Liver (tissue), 9 donors: ENCODE data around the gene ITIH5. TPM values are rescaled to one million over a fixed set of nuclear protein-coding genes. Genes with fewer than 3 reads are reported as not detected.

Experiments used
- DNase-seq: peaks from one replicate; pipeline ENCODE4 v3.0.0-alpha.2; 2017; ENCODE audit warnings: low spot score
- H3K27ac ChIP-seq, 2 donors: one replicate each; pipeline ENCODE4 v1.7.0; 2013; ENCODE audit warnings: inconsistent platforms in 2 of 2, low read length in 2 of 2, control low read depth in 1 of 2, low read depth in 1 of 2, mild to moderate bottlenecking in 1 of 2
- H3K27me3 ChIP-seq, 4 donors: one replicate each; pipeline versions ENCODE4 v1.6.1 to v1.7.0; 2013; ENCODE audit warnings: low read length in 3 of 4, inconsistent platforms in 1 of 4, mild to moderate bottlenecking in 1 of 4, moderate library complexity in 1 of 4; ENCODE audit not compliant: control insufficient read depth in 4 of 4, insufficient read depth in 4 of 4
- H3K36me3 ChIP-seq, 4 donors: one replicate each; pipeline versions ENCODE4 v1.6.1 to v1.7.0; 2013; ENCODE audit warnings: low read length in 3 of 4, mild to moderate bottlenecking in 3 of 4, low read depth in 1 of 4, moderate library complexity in 1 of 4; ENCODE audit not compliant: control insufficient read depth in 4 of 4, insufficient read depth in 3 of 4
- H3K4me1 ChIP-seq, 4 donors: one replicate each; pipeline versions ENCODE4 v1.6.1 to v1.7.0; 2013; ENCODE audit warnings: low read length in 3 of 4, mild to moderate bottlenecking in 3 of 4, moderate library complexity in 1 of 4; ENCODE audit not compliant: control insufficient read depth in 4 of 4, insufficient read depth in 4 of 4
- H3K4me3 ChIP-seq, 3 donors: one replicate each; pipeline versions ENCODE4 v1.6.1 to v1.7.0; 2013; ENCODE audit warnings: low read length in 3 of 3, control low read depth in 1 of 3, low read depth in 1 of 3, mild to moderate bottlenecking in 1 of 3
- H3K9ac ChIP-seq, 2 donors: one replicate each; pipeline ENCODE4 v1.7.0; 2013; ENCODE audit warnings: low read length in 2 of 2, mild to moderate bottlenecking in 2 of 2, moderate library complexity in 2 of 2, control low read depth in 1 of 2, low read depth in 1 of 2
- H3K9me3 ChIP-seq, 4 donors: one replicate each; pipeline versions ENCODE4 v1.6.1 to v1.7.0; 2013; ENCODE audit warnings: low read length in 3 of 4; ENCODE audit not compliant: control insufficient read depth in 4 of 4
- ATF3 ChIP-seq: IDR thresholded peaks from 2 replicates; pipeline ENCODE4 v1.6.1; 2016; ENCODE audit warnings: antibody characterized with exemption
- CTCF ChIP-seq: fragments of 150-350 bp; IDR thresholded peaks from 2 replicates; pipeline ENCODE4 v1.5.1; 2017; ENCODE audit warnings: improper control_type of control experiment, low read depth, low read length; ENCODE audit not compliant: missing input control
- EGR1 ChIP-seq, 2 donors: IDR thresholded peaks; 2 replicates each; pipeline ENCODE4 v1.6.1; 2016 to 2018; ENCODE audit warnings: antibody characterized with exemption in 2 of 2, low read depth in 2 of 2
- FOXA1 ChIP-seq: IDR thresholded peaks from 2 replicates; pipeline ENCODE4 v1.6.1; 2016; ENCODE audit warnings: antibody characterized with exemption
- FOXA2 ChIP-seq: IDR thresholded peaks from 2 replicates; pipeline ENCODE4 v1.6.1; 2016; ENCODE audit warnings: antibody characterized with exemption
- GABPA ChIP-seq, 2 donors: IDR thresholded peaks in 1 of 2; conservative IDR thresholded peaks in 1 of 2; 2 replicates each; pipeline ENCODE4 v1.6.1; 2016; ENCODE audit warnings: antibody characterized with exemption in 2 of 2, mild to moderate bottlenecking in 1 of 2, moderate library complexity in 1 of 2
- HNF4A ChIP-seq, 2 donors: conservative IDR thresholded peaks; 2 replicates each; pipeline ENCODE4 v1.6.1; 2016; ENCODE audit warnings: antibody characterized with exemption in 2 of 2, mild to moderate bottlenecking in 2 of 2
- HNF4G ChIP-seq: IDR thresholded peaks from 2 replicates; pipeline ENCODE4 v1.6.1; 2016; ENCODE audit warnings: antibody characterized with exemption
- JUND ChIP-seq, 2 donors: IDR thresholded peaks; 2 replicates each; pipeline ENCODE4 v1.6.1; 2016; ENCODE audit warnings: antibody characterized with exemption in 2 of 2
- MAX ChIP-seq: IDR thresholded peaks from 2 replicates; pipeline ENCODE4 v1.6.1; 2016; ENCODE audit warnings: antibody characterized with exemption
- NR2F2 ChIP-seq: IDR thresholded peaks from 2 replicates; pipeline ENCODE4 v1.6.1; 2016; ENCODE audit warnings: antibody characterized with exemption
- RAD21 ChIP-seq, 2 donors: IDR thresholded peaks; 2 replicates each; pipeline ENCODE4 v1.6.1; 2016; ENCODE audit warnings: antibody characterized with exemption in 2 of 2, mild to moderate bottlenecking in 2 of 2
- REST ChIP-seq: IDR thresholded peaks from 2 replicates; pipeline ENCODE4 v1.6.1; 2016; ENCODE audit warnings: antibody characterized with exemption, mild to moderate bottlenecking
- RXRA ChIP-seq, 2 donors: IDR thresholded peaks; 2 replicates each; pipeline ENCODE4 v1.6.1; 2017 to 2018; ENCODE audit warnings: antibody characterized with exemption in 2 of 2, mild to moderate bottlenecking in 1 of 2
- SP1 ChIP-seq: IDR thresholded peaks from 2 replicates; pipeline ENCODE4 v1.6.1; 2018; ENCODE audit warnings: antibody characterized with exemption, mild to moderate bottlenecking
- TAF1 ChIP-seq: conservative IDR thresholded peaks from 2 replicates; pipeline ENCODE4 v1.6.1; 2016; ENCODE audit warnings: antibody characterized with exemption, mild to moderate bottlenecking
- YY1 ChIP-seq: IDR thresholded peaks from 2 replicates; pipeline ENCODE4 v1.6.1; 2016; ENCODE audit warnings: antibody characterized with exemption, mild to moderate bottlenecking
- ZBTB33 ChIP-seq: IDR thresholded peaks from 2 replicates; pipeline ENCODE4 v1.6.1; 2016; ENCODE audit warnings: antibody characterized with exemption
- WGBS: extraction: QIAGEN DNeasy Blood & Tissue Kit; methylation state at CpG from one replicate; pipeline ENCODE4 v1.1.7; 2013; 5-methylcytosine and 5-hydroxymethylcytosine counted together
- polyA plus RNA-seq, 2 donors: library from polyadenylated mRNA; stranded (reverse) in 1 of 2; unstranded in 1 of 2; fragments of 200-250 nt in 1 of 2; fragments of >200 nt in 1 of 2; fragmentation: Nextera tagmentation in 1 of 2; extraction: Ambion mirVana in 1 of 2; gene quantifications; one replicate each; pipeline versions ENCODE4 v1.2.1 to v1.2.3, GENCODE V29; 2013 to 2015
- total RNA-seq, 2 donors: library from RNA; depleted of rRNA; stranded (reverse); fragments of >200 nt; gene quantifications; one replicate each; pipeline ENCODE4 v1.2.3, GENCODE V29; 2014
- donor health status: healthy.
- donor health status: healthy.
- donor health status: healthy.
- donor health status: healthy.
- donor health status: healthy.

Gene ITIH5
- total and polyA plus RNA-seq, 4 donors: 0.60 to 1.3 (median 0.98) TPM

GRCh38 chr10:7625836-7626235 lies 40.9 kb downstream of the ITIH5 start:
- Histone ChIP-seq H3K9ac (no peak overlapping the region), H3K27me3 (peaks cover 0 to 3% (median 1%) of the 10 kb centered on the region in 4 donors), H3K36me3 (no peaks in the 10 kb centered on the region), H3K4me1 (no peaks in the 10 kb centered on the region), H3K9me3 (no peaks in the 10 kb centered on the region), H3K4me3 (no peak overlapping the region), H3K27ac (no peak overlapping the region)
- 80% methylated on average over 7 of the region's 7 CpGs for WGBS
- TF ChIP-seq EGR1 (IDR thresholded peaks at IDR 0.05; ENCODE audit: low read depth in 2 of 2) (no peak), FOXA2 (no peak), NR2F2 (no peak), RAD21 (IDR thresholded peaks at IDR 0.05) (no peak), TAF1 (no peak), HNF4G (no peak), YY1 (no peak), REST (no peak), RXRA (IDR thresholded peaks at IDR 0.05) (no peak), SP1 (no peak), HNF4A (conservative IDR thresholded peaks at IDR 0.05) (no peak), FOXA1 (no peak), CTCF (no peak), ZBTB33 (no peak), ATF3 (no peak)
- no peak for DNase-seq

GRCh38 chr10:7625009-7625408 lies 41.8 kb downstream of the ITIH5 start:
- WGBS: 95% methylated on average over 2 of the region's 2 CpGs
- Histone ChIP-seq H3K4me1 (no peaks in the 10 kb centered on the region), H3K4me3 (no peak overlapping the region), H3K36me3 (no peaks in the 10 kb centered on the region), H3K9ac (no peak overlapping the region), H3K27ac (no peak overlapping the region), H3K9me3 (no peaks in the 10 kb centered on the region), H3K27me3 (peaks cover 0 to 3% (median 1%) of the 10 kb centered on the region in 4 donors)
- DNase-seq: no peak
- TF ChIP-seq GABPA (IDR thresholded peaks at IDR 0.05 in 1 of 2, conservative IDR thresholded peaks at IDR 0.05 in 1 of 2) (no peak), RXRA (IDR thresholded peaks at IDR 0.05) (no peak), JUND (IDR thresholded peaks at IDR 0.05) (no peak), TAF1 (no peak), ATF3 (no peak), MAX (no peak), EGR1 (IDR thresholded peaks at IDR 0.05; ENCODE audit: low read depth in 2 of 2) (no peak), CTCF (no peak)
